Gastroesophageal sphincter (tissue), 4 donors: Measurements from ENCODE around the gene CPA5. TPM values are rescaled to one million over a fixed set of nuclear protein-coding genes. Genes with fewer than 3 reads are reported as not detected.
A peak's percentile ranks its signal among the peaks of the same experiment; 100 is the strongest.

Source experiments
- ATAC-seq: fragments of 150-250 bp; one replicate; pipeline ENCODE4 v1.9.1; 2016; ENCODE audit warnings: mild to moderate bottlenecking, moderate library complexity
- H3K27ac ChIP-seq, 4 donors: fragments of 200-600 bp; sonication (generic) in 3 of 4; 1 replicate in 3 of 4; 2 replicates in 1 of 4; pipeline ENCODE4 v1.5.1; 2016 to 2019
- H3K27me3 ChIP-seq: fragments of 200-600 bp; sonication (generic); one replicate; pipeline ENCODE4 v1.5.1; 2019
- H3K36me3 ChIP-seq, 2 donors: fragments of 200-600 bp; sonication (generic); one replicate each; pipeline ENCODE4 v1.5.1; 2019; ENCODE audit warnings: control low read depth in 1 of 2
- H3K4me1 ChIP-seq, 3 donors: fragments of 200-600 bp; sonication (generic); 1 replicate in 2 of 3; 2 replicates in 1 of 3; pipeline ENCODE4 v1.5.1; 2016 to 2019; ENCODE audit warnings: control low read depth in 2 of 3
- H3K4me3 ChIP-seq, 2 donors: fragments of 200-600 bp; sonication (generic); one replicate each; pipeline ENCODE4 v1.5.1; 2019; ENCODE audit warnings: mild to moderate bottlenecking in 1 of 2, moderate library complexity in 1 of 2
- H3K9me3 ChIP-seq, 3 donors: fragments of 200-600 bp; sonication (generic); one replicate each; pipeline ENCODE4 v1.5.1; 2017 to 2019; ENCODE audit warnings: control low read depth in 2 of 3
- CTCF ChIP-seq, 4 experiments: fragments of 200-600 bp in 2 of 4; fragments of 450-650 bp in 2 of 4; sonication (generic) in 1 of 4; IDR thresholded peaks; one replicate each; pipeline ENCODE4 v1.5.1; 2017 to 2019; ENCODE audit warnings: antibody characterized with exemption in 4 of 4, mild to moderate bottlenecking in 2 of 4, moderate library complexity in 2 of 4
- EP300 ChIP-seq: sonication (generic); formaldehyde crosslinking; IDR thresholded peaks from one replicate; pipeline ENCODE4 v1.6.1; 2017; ENCODE audit warnings: antibody characterized with exemption, mild to moderate bottlenecking
- POLR2A ChIP-seq, 2 donors: fragments of 450-650 bp; IDR thresholded peaks; one replicate each; pipeline ENCODE4 v1.6.1; 2017; ENCODE audit warnings: antibody characterized with exemption in 2 of 2, mild to moderate bottlenecking in 2 of 2, moderate library complexity in 1 of 2
- POLR2AphosphoS5 ChIP-seq: sonication (generic); formaldehyde crosslinking; IDR thresholded peaks from one replicate; pipeline ENCODE4 v1.6.1; 2017; ENCODE audit warnings: antibody characterized with exemption
- WGBS, 2 donors: methylation state at CpG; one replicate each; pipeline ENCODE4 v1.1.5; 2018; ENCODE audit warnings: low coverage in 1 of 2; 5-methylcytosine and 5-hydroxymethylcytosine counted together
- total RNA-seq, 4 donors: library from RNA; depleted of rRNA; stranded (reverse); fragments of >200 nt; gene quantifications; one replicate each; pipeline ENCODE4 v1.1.0, GENCODE V29; 2016

Gene CPA5
- total RNA-seq, 4 donors from 2014 or later: not detected

- Histone ChIP-seq H3K36me3 (no peaks in the 10 kb centered on the region), H3K9me3 (no peaks in the 10 kb centered on the region), H3K27ac (no peak overlapping the region), H3K27me3 (no peaks in the 10 kb centered on the region), H3K4me3 (no peak overlapping the region), H3K4me1 (peaks cover 0 to under 1% (median 0%) of the 10 kb centered on the region in 3 donors)
- no peak for ATAC-seq
- WGBS, 2 donors: 100% methylated on average over 1 of the region's 3 CpGs; no CpG with 5 or more reads in 1 of the 2 donors
- TF ChIP-seq CTCF (IDR thresholded peaks at IDR 0.05) (no peak), POLR2AphosphoS5 (no peak), POLR2A (IDR thresholded peaks at IDR 0.05) (no peak), EP300 (no peak)
Measured at GRCh38 chr7:130387306-130387627, 42.7 kb downstream of the CPA5 start.

DNA sequence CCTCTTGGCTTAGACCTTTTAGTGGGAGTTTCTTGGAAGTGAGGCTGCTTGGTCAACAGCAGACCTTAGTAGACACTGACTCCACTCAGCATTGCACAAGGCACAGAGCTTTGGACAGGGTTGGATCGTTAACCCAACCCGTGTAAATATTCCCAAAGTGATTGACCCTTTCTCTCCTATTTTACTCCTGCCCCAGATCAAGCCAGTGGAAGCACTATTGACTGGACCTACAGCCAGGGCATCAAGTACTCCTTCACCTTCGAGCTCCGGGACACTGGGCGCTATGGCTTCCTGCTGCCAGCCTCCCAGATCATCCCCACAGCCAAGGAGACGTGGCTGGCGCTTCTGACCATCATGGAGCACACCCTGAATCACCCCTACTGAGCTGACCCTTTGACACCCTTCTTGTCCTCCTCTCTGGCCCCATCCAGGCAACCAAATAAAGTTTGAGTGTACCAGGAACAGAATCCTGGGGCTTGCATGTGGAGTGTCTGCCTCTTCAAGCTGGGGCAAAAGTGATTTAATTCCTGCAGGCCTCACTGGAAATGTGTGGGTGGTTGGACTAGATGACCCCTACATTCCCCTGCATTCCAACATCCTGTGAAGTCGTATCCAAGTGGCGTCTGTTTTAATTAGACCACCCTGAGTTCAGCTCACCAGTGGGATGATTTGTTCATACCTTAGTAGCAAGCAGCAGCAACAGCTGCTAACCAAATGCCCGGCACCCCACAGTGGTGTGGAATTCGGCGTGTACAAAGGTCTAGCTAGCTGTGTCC is 43.2 kb downstream of the CPA5 start:
- Histone ChIP-seq H3K27me3 (no peaks in the 10 kb centered on the region), H3K27ac (no peak overlapping the region), H3K4me3 (no peak overlapping the region), H3K36me3 (no peaks in the 10 kb centered on the region), H3K4me1 (peaks cover 0 to 6% (median 0%) of the 10 kb centered on the region in 3 donors), H3K9me3 (no peaks in the 10 kb centered on the region)
- peak; percentile 61 for ATAC-seq
- no peak for TF ChIP-seq POLR2AphosphoS5
- no peak for TF ChIP-seq EP300
- TF ChIP-seq CTCF (IDR thresholded peaks at IDR 0.05): no peak
- no peak for TF ChIP-seq POLR2A (IDR thresholded peaks at IDR 0.05)
- WGBS, 2 donors: 96 to 97% methylated on average over 4 to 7 of the region's 12 CpGs

DNA sequence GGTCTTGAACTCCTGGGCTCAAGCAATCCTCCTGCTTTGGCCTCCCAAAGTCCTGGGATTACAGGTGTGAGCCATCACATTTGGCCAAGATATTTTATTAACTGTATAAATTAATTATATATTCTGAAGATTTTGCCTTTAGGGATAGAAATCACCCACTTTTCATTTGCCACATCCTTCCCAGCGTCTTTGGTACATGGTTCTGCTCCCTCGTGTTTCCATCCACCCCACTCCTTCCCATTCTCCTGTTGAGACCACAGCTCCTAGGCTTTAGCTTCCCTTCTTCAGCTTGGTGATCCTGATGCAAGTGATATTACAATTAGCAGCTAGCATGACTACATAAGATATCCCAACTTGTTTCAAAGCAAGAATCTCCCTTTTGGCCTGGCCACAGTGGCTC is 44.1 kb downstream of the CPA5 start:
- H3K36me3 ChIP-seq: no peaks in the 10 kb centered on the region
- H3K9me3 ChIP-seq: no peaks in the 10 kb centered on the region
- no peaks in the 10 kb centered on the region for H3K27me3 ChIP-seq
- WGBS, 2 donors: 65 to 90% methylated on average over 2 of the region's 2 CpGs
- no peak overlapping the region for H3K27ac ChIP-seq
- TF ChIP-seq POLR2AphosphoS5: no peak
- TF ChIP-seq POLR2A (IDR thresholded peaks at IDR 0.05): no peak
- TF ChIP-seq CTCF (IDR thresholded peaks at IDR 0.05): no peak
- TF ChIP-seq EP300: no peak
- ATAC-seq: no peak
- peaks cover 0 to 7% (median 0%) of the 10 kb centered on the region in 3 donors for H3K4me1 ChIP-seq
- H3K4me3 ChIP-seq: no peak overlapping the region

GRCh38 chr7:130390486-130390885 is 45.9 kb downstream of the CPA5 start:
- no peak for ATAC-seq
- no peak overlapping the region for H3K4me3 ChIP-seq
- H3K27me3 ChIP-seq: no peaks in the 10 kb centered on the region
- peaks cover 0 to 7% (median 0%) of the 10 kb centered on the region in 3 donors for H3K4me1 ChIP-seq
- no peak overlapping the region for H3K27ac ChIP-seq
- H3K9me3 ChIP-seq: no peaks in the 10 kb centered on the region
- TF ChIP-seq POLR2AphosphoS5 (no peak), EP300 (no peak), POLR2A (IDR thresholded peaks at IDR 0.05) (no peak), CTCF (IDR thresholded peaks at IDR 0.05) (no peak)
- H3K36me3 ChIP-seq: no peaks in the 10 kb centered on the region
- 91 to 100% methylated on average over 1 of the region's 1 CpG for WGBS, 2 donors

DNA sequence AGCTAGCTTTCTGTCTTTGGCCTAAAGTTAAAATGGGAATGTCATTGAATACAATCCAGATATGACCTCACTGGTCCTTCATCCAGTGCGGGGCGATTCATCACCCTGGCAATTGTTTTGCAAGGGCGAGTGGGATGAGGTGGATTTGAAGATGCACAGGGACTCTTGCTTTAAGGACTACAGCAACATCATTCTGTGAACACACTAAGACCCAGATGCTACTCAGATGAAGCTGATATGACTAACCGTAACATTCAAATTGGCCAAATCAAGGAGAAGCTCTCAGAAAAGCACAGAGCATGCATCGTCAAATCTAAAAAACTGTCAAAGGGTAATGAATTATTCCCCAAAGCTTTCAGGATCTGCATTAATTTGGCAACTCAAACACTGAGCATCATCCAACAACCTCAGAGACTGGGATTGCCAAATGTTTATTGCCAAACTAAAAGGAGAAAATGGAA is 48.5 kb downstream of the CPA5 start:
- peaks cover 0 to 7% (median 0%) of the 10 kb centered on the region in 3 donors for H3K4me1 ChIP-seq
- H3K9me3 ChIP-seq: no peaks in the 10 kb centered on the region
- H3K27ac ChIP-seq: peak overlapping the region in 3 of 4 donors; percentile 31 to 51 (median 37)
- TF ChIP-seq POLR2AphosphoS5 (no peak), POLR2A (IDR thresholded peaks at IDR 0.05) (no peak), EP300 (no peak), CTCF (IDR thresholded peaks at IDR 0.05) (no peak)
- no peak overlapping the region for H3K4me3 ChIP-seq
- ATAC-seq: peak; percentile 81
- H3K27me3 ChIP-seq: no peaks in the 10 kb centered on the region
- WGBS, 2 donors: 48 to 78% methylated on average over 2 to 4 of the region's 5 CpGs
- peaks cover 0 to 6% of the 10 kb centered on the region in 2 donors for H3K36me3 ChIP-seq
